GM21737 (cell line): ENCODE results near the gene IMPG2.

Source experiments
- ATAC-seq: cut with Tn5 transposase; IDR thresholded peaks from one replicate; pipeline ENCODE4 v1.9.1; 2021; ENCODE audit warnings: mild to moderate bottlenecking, moderate library complexity; ENCODE audit not compliant: unreplicated experiment

Gene IMPG2

DNA sequence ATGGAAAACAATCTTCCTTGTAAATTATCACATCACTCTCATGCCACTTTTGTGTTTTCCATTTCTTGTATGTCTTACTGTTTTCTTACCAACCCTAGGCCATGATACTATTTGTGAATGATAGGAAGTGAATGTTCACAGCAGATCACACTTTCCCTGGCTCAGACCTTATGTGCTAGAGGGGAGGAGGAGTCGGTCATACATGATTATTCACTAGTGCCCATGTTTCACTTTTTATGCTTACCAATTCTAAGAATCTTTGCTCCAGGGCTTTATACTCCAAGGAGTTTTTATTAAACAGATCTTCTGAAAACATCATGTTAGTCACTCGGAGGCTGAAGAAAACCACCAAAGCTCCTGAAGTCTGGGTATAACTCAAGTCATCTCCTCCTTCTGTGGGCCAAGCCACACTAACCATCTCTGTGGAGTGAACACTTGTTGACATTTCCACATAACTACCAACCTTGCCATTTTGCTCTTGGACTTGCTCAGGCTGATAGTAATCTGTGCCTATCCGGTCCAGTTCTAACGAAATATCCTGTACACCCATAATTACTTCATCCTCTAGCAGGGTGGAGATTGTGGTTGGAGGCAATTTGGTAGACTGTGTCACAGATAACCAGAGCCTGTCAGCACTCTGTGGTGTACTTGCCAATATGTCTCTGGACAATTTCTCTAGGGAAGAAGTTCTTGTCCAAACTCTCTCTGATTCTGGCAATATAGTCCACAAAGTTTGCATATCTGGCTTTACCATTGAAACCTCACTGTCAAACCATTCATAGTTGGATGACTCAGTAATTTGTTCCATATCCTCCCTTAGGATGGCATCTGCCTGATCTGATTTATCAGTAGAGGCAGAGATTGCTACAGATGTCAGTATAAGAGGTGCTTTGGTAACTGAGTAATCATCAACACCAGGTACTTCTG lies 76.8 kb downstream of the IMPG2 start:
- ATAC-seq, result no peak

GRCh38 chr3:101240719-101241399 lies 79.5 kb downstream of the IMPG2 start:
- ATAC-seq, result no peak

GRCh38 chr3:101235048-101235447 lies 85.3 kb downstream of the IMPG2 start:
- ATAC-seq, result no peak

- ATAC-seq, result no peak
Observed at GRCh38 chr3:101230618-101231017, 89.8 kb downstream of the IMPG2 start.

- no peak for ATAC-seq
Observed at GRCh38 chr3:101229681-101230080, 90.7 kb downstream of the IMPG2 start.

DNA sequence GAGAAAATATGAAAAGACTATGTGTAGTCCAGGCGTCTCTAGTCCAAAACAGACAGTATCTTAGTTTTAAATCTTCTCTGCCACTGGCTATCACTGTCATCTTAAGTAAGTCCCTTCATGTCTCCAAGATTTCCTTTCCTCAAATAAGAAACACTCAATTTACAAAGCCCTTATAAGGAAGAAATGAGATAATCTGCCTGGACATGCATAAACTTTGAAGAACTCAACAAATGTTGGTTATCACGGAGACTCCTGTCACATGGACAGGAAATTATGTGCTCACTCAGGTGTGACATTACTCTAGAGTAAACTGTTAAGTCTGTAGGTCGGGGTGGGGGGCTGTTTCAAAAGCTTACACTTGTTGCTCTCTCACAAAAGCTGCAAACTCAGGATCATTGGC lies 91.9 kb downstream of the IMPG2 start:
- no peak for ATAC-seq

GRCh38 chr3:101224739-101225138 lies 95.6 kb downstream of the IMPG2 start:
- ATAC-seq, result no peak

GRCh38 chr3:101223016-101223415 lies 97.4 kb downstream of the IMPG2 start:
- ATAC-seq, result no peak

GRCh38 chr3:101219842-101220560 lies 100.4 kb downstream of the IMPG2 start:
- no peak for ATAC-seq

DNA sequence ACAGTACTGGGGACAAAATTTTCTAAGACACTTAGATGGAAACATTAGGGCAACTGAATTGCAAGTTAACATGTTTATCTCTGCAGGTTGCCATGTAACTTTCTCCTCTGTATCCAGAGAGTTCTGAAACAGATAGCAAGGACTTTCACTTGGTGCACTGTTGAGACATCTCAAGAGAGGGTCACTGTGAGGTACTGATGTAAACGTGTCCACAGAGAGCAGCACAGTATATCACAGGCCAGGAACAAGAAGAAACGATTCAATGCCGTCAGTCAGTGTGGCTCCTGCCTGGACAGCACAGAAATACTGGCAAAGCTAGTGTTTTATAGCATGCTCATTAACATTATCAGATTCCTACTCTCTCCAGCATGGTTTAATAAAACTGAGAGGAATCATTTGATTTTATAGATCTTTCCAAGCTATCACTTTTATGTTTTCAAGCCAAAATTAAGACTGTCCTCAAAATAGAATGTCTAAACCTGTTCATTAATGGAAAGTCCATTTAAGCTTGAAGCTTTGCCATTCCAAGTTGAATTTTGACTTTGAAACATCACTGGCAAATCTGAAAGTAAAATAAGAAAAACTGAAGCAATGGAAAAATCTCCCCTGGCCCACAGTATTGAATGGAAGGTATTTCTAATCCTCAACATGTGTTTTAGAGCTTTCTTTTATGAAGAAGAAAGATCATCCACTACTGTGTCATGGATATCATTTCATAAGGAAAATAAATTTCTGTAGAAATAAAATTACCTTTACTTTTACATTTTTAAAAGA lies 102.7 kb downstream of the IMPG2 start:
- ATAC-seq, result no peak

- no peak for ATAC-seq
Observed at GRCh38 chr3:101216710-101217465, 103.5 kb downstream of the IMPG2 start.

DNA sequence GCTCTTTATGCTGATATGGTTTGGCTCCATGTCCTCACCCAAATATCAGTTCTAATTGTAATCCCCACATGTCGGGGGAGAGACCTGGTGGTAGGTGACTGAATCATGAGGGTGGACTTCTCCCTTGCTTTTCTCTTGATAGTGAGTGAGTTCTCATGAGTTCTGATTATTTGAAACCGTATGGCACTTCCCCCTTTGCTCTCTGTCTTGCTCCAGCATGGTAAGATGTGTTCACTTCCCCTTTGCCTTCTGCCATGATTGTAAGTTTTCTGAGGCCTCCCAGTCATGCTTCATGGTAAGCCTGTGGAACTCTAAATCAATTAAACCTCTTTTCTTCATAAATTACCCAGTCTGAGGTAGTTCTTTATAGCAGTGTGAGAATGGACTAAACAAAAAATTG lies 107.6 kb downstream of the IMPG2 start:
- no peak for ATAC-seq

GRCh38 chr3:101204246-101204645 lies 116.1 kb downstream of the IMPG2 start:
- ATAC-seq, result no peak

DNA sequence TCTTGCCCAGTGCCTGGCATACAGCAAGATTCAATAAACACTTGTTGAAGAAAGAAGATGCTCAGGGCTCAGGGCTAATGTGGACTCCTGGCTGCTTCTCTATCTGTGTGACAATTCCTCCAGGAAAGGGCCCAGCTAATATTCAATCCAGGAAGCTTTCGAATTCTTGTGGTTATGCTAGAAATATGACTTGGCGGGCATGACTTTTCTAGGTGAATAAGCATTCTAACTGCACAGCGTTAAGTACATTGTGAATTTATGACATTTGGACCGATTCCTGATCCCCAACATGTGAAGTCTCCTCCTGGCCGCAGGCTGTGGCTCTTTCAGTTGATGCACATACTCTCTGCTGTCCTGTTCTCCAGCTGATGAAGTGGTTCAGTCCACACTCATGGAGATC lies 117.0 kb downstream of the IMPG2 start:
- no peak for ATAC-seq

DNA sequence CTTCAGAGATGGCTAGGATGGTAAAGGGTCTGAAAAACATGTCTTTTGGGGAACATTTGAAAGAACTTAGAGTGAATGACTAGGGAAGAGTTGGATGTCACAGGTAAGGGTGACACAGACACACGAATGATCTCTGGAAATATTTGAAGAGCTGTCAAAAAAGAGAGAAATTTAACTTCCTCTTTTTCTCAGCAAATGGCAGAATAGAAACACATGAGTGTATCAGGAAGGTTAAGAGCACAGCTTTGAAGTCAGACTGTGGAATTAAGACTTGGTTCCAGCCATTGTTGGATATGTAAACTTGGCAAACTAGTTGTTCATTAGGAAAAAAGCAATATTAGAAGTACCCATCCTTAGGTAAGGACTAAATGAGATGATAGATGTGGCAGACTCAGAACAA lies 117.7 kb downstream of the IMPG2 start:
- no peak for ATAC-seq

GRCh38 chr3:101200461-101200860 lies 119.9 kb downstream of the IMPG2 start:
- no peak for ATAC-seq

DNA sequence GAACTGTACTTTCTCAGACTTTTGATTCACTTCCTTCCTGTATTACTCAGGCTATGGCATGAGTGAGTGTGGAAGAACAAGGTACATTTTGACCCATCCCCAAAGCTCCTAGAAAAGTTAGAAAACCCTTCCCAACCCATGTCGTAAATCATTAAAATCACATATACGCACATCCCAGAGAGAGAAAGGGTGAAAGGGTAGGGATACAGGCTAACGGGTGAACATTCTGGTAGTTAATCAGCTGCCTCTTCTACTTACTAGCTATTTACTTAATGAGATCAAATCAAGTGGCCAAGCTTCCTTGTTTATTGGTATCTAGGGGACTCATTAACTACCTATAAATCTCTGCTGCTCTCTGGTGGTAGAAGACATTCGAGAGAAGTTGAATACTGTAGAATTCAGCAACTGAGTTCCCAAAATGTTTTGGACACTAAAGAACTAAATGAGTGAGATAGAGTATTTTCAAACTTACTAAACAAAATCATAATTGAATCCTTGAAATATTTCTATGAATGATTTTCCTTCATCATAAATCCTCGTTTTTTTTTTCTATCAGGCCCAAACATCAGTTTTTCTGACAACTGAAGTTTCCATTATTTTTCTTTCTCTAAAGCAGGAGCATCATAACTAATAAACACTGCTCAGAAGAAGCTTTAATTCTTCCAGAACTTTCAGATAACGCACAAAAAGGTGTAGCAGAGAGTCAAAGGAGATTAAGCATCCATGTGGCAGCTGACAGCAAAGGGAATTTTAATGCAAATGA lies 124.2 kb downstream of the IMPG2 start:
- ATAC-seq, result no peak

DNA sequence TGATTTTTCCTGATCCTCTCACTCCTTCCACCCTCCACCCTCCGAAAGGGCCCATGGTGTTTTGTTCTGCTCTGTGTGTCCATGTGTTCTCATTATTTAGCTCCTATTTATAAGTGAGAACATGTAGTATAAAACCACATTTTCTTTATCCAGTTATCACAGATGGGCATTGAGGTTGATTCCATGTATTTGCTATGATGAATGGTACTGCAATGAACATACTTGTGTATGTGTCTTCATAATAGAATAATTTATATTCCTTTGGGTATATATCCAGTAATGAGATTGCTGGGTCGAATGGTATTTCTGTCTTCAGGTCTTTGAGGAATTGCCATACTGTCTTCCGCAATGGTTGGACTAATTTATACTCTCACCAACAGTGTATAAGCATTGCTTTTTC lies 126.0 kb downstream of the IMPG2 start:
- ATAC-seq, result no peak

GRCh38 chr3:101193957-101194356 lies 126.4 kb downstream of the IMPG2 start:
- ATAC-seq, result no peak
